ENCODE measurements around the gene IRF4. TPM values are rescaled to one million over a fixed set of nuclear protein-coding genes. Genes with fewer than 3 reads are reported as not detected.

Gene IRF4
- total and polyA plus RNA-seq, 4 donors = 0.85 to 5.0 (median 2.9) TPM

DNA sequence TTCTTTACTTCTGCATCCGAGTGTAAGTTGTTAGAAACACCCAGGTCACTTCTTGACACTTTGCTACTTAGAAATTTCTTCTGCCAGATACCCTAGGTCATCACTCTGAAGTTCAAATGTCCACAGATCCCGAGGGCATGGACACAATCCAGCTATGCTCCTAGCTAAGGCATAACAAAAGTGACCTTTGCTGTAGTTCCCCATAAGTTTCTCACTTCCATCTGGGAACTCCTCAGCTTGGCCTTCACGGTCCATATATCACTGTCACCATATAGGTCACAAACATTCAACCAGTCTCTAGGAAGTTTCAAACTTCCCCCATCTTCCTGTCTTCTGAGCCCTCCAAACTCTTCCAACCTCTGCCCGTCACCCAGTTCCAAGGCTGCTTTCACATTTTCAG lies 65.3 kb downstream of the IRF4 start:
- TF ChIP-seq, protein P1, sequence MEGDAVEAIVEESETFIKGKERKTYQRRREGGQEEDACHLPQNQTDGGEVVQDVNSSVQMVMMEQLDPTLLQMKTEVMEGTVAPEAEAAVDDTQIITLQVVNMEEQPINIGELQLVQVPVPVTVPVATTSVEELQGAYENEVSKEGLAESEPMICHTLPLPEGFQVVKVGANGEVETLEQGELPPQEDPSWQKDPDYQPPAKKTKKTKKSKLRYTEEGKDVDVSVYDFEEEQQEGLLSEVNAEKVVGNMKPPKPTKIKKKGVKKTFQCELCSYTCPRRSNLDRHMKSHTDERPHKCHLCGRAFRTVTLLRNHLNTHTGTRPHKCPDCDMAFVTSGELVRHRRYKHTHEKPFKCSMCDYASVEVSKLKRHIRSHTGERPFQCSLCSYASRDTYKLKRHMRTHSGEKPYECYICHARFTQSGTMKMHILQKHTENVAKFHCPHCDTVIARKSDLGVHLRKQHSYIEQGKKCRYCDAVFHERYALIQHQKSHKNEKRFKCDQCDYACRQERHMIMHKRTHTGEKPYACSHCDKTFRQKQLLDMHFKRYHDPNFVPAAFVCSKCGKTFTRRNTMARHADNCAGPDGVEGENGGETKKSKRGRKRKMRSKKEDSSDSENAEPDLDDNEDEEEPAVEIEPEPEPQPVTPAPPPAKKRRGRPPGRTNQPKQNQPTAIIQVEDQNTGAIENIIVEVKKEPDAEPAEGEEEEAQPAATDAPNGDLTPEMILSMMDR (IDR thresholded peaks at IDR 0.05; ENCODE audit: control extremely low read depth, extremely low read depth) = no peak
- H3K27me3 ChIP-seq (ENCODE audit: control insufficient read depth in 3 of 3, insufficient read depth in 3 of 3, low read length in 2 of 3) = no peaks in the 10 kb centered on the region
- no peak overlapping the region for H3K4me3 ChIP-seq
- H3K36me3 ChIP-seq (ENCODE audit: control insufficient read depth in 4 of 4, insufficient read depth in 4 of 4, low read length in 4 of 4) = no peaks in the 10 kb centered on the region
- 75 to 88% methylated on average over 4 of the region's 4 CpGs for WGBS, 2 donors
- peaks cover 0 to 11% (median 0%) of the 10 kb centered on the region in 5 donors for H3K4me1 ChIP-seq (ENCODE audit: control insufficient read depth in 5 of 5, insufficient read depth in 5 of 5, low read length in 5 of 5)
- H3K9ac ChIP-seq (ENCODE audit: insufficient read depth in 1 of 2, low read length in 2 of 2) = no peak overlapping the region
- ATAC-seq (ENCODE audit: insufficient read depth, low FRiP score) = no peak
- DNase-seq = no peak
- H3K9me3 ChIP-seq (ENCODE audit: control insufficient read depth in 4 of 4, insufficient read depth in 3 of 4, low read length in 3 of 4) = peaks cover 0 to 2% (median 0%) of the 10 kb centered on the region in 4 donors
- H3K27ac ChIP-seq (ENCODE audit: low read depth in 1 of 2, low read length in 1 of 2) = no peak overlapping the region

Other genes starting within 250 kb of the IRF4 start
- 10 to 100 TPM; 38.9 to 51.1 TPM for gene DUSP22, start 99.3 kb upstream of the IRF4 start, total RNA-seq
- 10 to 100 TPM; 39.1 to 48.5 TPM for gene DUSP22, start 99.3 kb upstream of the IRF4 start, polyA plus RNA-seq

All from lung (tissue), 12 donors.